ENCODE measurements around the gene RET.

RET gene

DNA sequence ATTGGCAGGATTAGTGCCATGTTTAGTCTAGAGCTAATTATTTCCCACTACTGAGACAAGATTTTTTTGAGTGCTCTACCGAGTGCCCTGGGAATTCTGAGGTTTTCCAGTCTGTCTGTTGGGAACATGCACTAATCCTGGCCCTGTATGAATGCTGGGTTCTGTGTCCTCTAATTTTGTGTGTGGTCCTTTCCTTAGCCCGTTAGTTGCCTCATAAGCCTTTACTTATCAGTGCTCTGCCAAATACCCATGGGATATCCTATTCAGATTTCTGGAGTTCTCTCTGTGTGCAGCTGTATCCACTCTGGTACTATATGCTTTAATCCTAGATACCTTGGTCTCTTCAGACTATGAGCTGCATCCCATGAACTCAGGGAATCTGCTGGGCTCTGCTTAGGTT is 74.5 kb downstream of the RET start:
- Histone ChIP-seq H3K27me3 (ENCODE audit: low read length) (no peaks in the 10 kb centered on the region), H3K9ac (ENCODE audit: low read length) (no peak overlapping the region), H3K79me2 (ENCODE audit: insufficient read depth, low read length) (peaks cover 22% of the 10 kb centered on the region), H2AFZ (ENCODE audit: low read depth, low read length, severe bottlenecking) (no peak overlapping the region), H3K9me2 (replicated peaks; ENCODE audit: insufficient read depth, low read length) (no peaks in the 10 kb centered on the region), H3K4me2 (ENCODE audit: low read depth, low read length, poor library complexity, severe bottlenecking) (no peak overlapping the region), H3K4me3 (ENCODE audit: insufficient read depth, low read length, poor library complexity, severe bottlenecking) (no peak overlapping the region), H3F3A (ENCODE audit: insufficient read depth) (no peaks in the 10 kb centered on the region), H3K36me3 (ENCODE audit: low read length) (no peaks in the 10 kb centered on the region), H3K9me3 (ENCODE audit: insufficient read depth, low read length) (no peaks in the 10 kb centered on the region), H3K27ac (ENCODE audit: low read depth, low read length) (no peak overlapping the region), H4K20me1 (ENCODE audit: low read depth, low read length) (peaks cover 13% of the 10 kb centered on the region; the same call in 1 of the 2 replicates)
- TF ChIP-seq EZH2phosphoT487 (conservative IDR thresholded peaks at IDR 0.05; ENCODE audit: low read length) (no peak), CTCF (IDR thresholded peaks at IDR 0.05; ENCODE audit: insufficient read depth, low read length, poor library complexity, severe bottlenecking) (no peak)

- H4K20me1 ChIP-seq (ENCODE audit: low read depth, low read length), result peaks cover 13% of the 10 kb centered on the region; the same call in 1 of the 2 replicates
- no peak overlapping the region for H3K4me2 ChIP-seq (ENCODE audit: low read depth, low read length, poor library complexity, severe bottlenecking)
- no peak overlapping the region for H3K4me3 ChIP-seq (ENCODE audit: insufficient read depth, low read length, poor library complexity, severe bottlenecking)
- H3K27me3 ChIP-seq (ENCODE audit: low read length), result no peaks in the 10 kb centered on the region
- TF ChIP-seq CTCF (IDR thresholded peaks at IDR 0.05; ENCODE audit: insufficient read depth, low read length, poor library complexity, severe bottlenecking) (no peak), EZH2phosphoT487 (conservative IDR thresholded peaks at IDR 0.05; ENCODE audit: low read length) (no peak)
- no peak overlapping the region for H3K27ac ChIP-seq (ENCODE audit: low read depth, low read length)
- no peaks in the 10 kb centered on the region for H3F3A ChIP-seq (ENCODE audit: insufficient read depth)
- no peak overlapping the region for H3K9ac ChIP-seq (ENCODE audit: low read length)
- H2AFZ ChIP-seq (ENCODE audit: low read depth, low read length, severe bottlenecking), result no peak overlapping the region
- H3K79me2 ChIP-seq (ENCODE audit: insufficient read depth, low read length), result peaks cover 6% of the 10 kb centered on the region
- no peaks in the 10 kb centered on the region for H3K36me3 ChIP-seq (ENCODE audit: low read length)
- no peaks in the 10 kb centered on the region for H3K9me3 ChIP-seq (ENCODE audit: insufficient read depth, low read length)
- H3K9me2 ChIP-seq (replicated peaks; ENCODE audit: insufficient read depth, low read length), result no peaks in the 10 kb centered on the region
Measured at GRCh38 chr10:43153901-43154300, 77.0 kb downstream of the RET start.

DNA sequence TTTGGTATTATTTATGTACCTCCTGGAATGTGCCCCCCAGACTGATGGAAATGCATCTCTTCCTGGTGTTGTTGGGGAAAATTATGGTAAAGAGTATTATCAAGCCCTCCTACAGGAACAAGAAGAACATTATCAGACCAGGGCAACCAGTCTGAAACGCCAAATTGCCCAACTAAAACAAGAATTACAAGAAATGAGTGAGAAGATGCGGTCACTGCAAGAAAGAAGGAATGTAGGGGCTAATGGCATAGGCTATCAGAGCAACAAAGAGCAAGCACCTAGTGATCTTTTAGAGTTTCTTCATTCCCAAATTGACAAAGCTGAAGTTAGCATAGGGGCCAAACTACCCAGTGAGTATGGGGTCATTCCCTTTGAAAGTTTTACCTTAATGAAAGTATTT is 78.4 kb downstream of the RET start:
- Histone ChIP-seq H3K9me2 (replicated peaks; ENCODE audit: insufficient read depth, low read length) (no peaks in the 10 kb centered on the region), H3K4me3 (ENCODE audit: insufficient read depth, low read length, poor library complexity, severe bottlenecking) (no peak overlapping the region), H3K4me2 (ENCODE audit: low read depth, low read length, poor library complexity, severe bottlenecking) (no peak overlapping the region), H3K27me3 (ENCODE audit: low read length) (no peaks in the 10 kb centered on the region), H3F3A (ENCODE audit: insufficient read depth) (no peaks in the 10 kb centered on the region), H2AFZ (ENCODE audit: low read depth, low read length, severe bottlenecking) (no peak overlapping the region), H3K9ac (ENCODE audit: low read length) (no peak overlapping the region), H3K9me3 (ENCODE audit: insufficient read depth, low read length) (no peaks in the 10 kb centered on the region), H3K27ac (ENCODE audit: low read depth, low read length) (no peak overlapping the region), H3K79me2 (ENCODE audit: insufficient read depth, low read length) (no peaks in the 10 kb centered on the region; the same call in 1 of the 2 replicates), H4K20me1 (ENCODE audit: low read depth, low read length) (peaks cover 11% of the 10 kb centered on the region; the same call in 1 of the 2 replicates), H3K36me3 (ENCODE audit: low read length) (no peaks in the 10 kb centered on the region)
- no peak for TF ChIP-seq EZH2phosphoT487 (conservative IDR thresholded peaks at IDR 0.05; ENCODE audit: low read length)
- TF ChIP-seq CTCF (IDR thresholded peaks at IDR 0.05; ENCODE audit: insufficient read depth, low read length, poor library complexity, severe bottlenecking), result no peak

All from SU-DHL-6 (cell line).